ENCODE data around the gene ZC3H4.

The ZC3H4 gene

DNA sequence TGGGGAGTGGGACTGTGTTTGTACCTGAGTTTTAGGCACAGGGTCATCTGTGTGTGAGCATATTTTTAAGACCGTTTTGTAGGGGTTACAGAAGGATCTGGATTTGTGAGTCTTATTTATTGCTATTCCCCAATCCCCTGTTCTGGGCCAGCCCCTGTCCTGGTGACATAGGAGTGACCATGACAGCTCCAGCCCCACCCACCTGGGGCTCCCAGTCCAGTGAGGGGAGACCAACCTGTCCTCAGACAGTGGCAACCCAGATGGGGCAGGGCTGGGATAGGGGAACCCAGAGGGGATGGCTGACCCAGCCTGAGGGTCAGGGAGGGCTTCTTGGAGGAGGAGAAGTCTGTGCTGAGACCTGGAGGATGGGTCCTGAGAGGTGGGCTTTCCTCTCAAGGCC lies 75.8 kb downstream of the ZC3H4 start:
- Histone ChIP-seq H3K27ac (ENCODE audit: insufficient read depth, low read depth, low read length, poor library complexity, severe bottlenecking) (no peak overlapping the region), H3K4me1 (ENCODE audit: control insufficient read depth, insufficient read depth, low read length) (peaks cover 8% of the 10 kb centered on the region), H3K36me3 (ENCODE audit: control insufficient read depth, insufficient read depth, low read length) (no peaks in the 10 kb centered on the region), H3K4me3 (ENCODE audit: insufficient read depth, low read depth, low read length) (no peak overlapping the region), H3K9me3 (ENCODE audit: control insufficient read depth, low read length) (no peaks in the 10 kb centered on the region), H3K27me3 (ENCODE audit: control insufficient read depth, insufficient read depth, low read length, poor library complexity, severe bottlenecking) (no peaks in the 10 kb centered on the region)
- WGBS, 2 experiments, result 87 to 94% methylated on average over 1 of the region's 1 CpG

DNA sequence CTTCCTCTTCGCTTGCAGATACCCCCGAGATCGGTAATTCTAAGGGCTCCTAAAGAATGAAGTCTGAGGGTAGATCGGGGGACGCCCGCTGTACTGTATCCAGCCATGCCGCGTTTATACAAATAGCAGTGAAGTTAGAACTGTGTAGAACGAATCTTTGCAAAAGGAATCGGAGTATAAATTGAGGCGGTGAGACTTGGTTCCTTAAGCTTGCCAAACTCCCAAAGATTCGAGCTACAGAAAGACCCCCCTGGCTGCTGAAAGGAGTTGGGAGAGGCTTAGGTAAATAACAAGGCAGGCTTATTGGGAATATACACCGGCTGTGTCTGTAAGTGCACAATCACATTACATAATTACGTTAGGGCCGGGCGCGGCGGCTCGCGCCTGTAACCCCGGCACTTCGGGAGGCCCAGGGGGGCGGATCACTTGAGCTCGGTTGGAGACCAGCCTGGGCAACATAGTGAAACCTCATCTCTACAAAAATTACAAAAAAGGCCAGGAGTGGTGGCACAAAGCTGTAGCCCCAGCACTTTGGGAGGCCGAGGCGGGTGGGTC lies 77.4 kb downstream of the ZC3H4 start:
- 48 to 54% methylated on average over 26 of the region's 26 CpGs for WGBS, 2 experiments
- Histone ChIP-seq H3K9me3 (ENCODE audit: control insufficient read depth, low read length) (no peaks in the 10 kb centered on the region), H3K4me1 (ENCODE audit: control insufficient read depth, insufficient read depth, low read length) (peaks cover 8% of the 10 kb centered on the region), H3K36me3 (ENCODE audit: control insufficient read depth, insufficient read depth, low read length) (no peaks in the 10 kb centered on the region), H3K27me3 (ENCODE audit: control insufficient read depth, insufficient read depth, low read length, poor library complexity, severe bottlenecking) (peaks cover 4% of the 10 kb centered on the region), H3K4me3 (ENCODE audit: insufficient read depth, low read depth, low read length) (peak overlapping the region; percentile 49), H3K27ac (ENCODE audit: insufficient read depth, low read depth, low read length, poor library complexity, severe bottlenecking) (no peak overlapping the region)

DNA sequence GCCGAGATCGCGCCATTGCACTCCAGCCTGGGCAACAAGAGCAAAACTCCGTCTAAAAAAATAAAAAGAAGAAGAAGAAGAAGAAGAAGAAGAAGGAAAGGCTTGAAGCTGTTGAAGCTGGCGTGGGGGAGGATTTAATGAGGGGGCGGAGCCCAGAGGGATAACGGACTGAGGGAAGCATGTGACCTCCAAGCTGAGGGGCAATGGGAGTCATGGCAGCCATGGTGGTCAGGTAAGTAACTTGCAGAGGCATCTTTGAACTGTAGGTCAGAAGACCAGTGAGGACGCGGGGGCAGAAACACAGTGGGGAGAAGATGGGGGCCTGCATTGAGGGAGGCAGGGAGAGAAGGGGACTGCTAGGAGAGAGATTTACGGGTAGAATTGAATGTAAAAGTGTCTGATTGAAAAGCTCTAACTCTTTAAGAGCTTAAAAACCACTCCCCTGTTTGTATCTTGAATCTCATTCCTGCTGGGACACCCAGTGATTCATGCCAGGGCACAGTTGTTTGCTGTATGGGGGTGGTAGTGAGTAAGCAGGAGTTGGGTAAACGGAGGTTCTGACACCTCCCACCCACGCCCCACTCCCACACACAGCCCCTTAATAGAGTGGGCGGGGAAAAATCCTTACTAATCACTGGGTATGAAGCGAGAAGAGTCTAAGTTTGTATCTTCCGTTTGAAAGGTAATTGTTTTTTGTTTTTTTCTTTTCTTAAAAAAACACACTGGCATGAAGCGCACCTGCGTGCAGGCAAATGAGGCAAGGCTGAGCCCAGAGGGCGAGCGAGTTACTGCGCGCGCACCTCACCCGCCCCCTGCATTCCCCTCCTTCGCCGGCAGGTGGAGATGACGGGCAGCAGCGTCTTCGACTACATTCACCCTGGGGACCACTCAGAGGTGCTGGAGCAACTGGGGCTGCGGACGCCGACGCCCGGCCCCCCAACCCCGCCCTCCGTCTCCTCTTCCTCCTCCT lies 78.2 kb downstream of the ZC3H4 start:
- H3K4me3 ChIP-seq (ENCODE audit: insufficient read depth, low read depth, low read length), result peak overlapping the region; percentile 49
- peaks cover 4% of the 10 kb centered on the region for H3K27me3 ChIP-seq (ENCODE audit: control insufficient read depth, insufficient read depth, low read length, poor library complexity, severe bottlenecking)
- H3K36me3 ChIP-seq (ENCODE audit: control insufficient read depth, insufficient read depth, low read length), result no peaks in the 10 kb centered on the region
- peaks cover 8% of the 10 kb centered on the region for H3K4me1 ChIP-seq (ENCODE audit: control insufficient read depth, insufficient read depth, low read length)
- no peak overlapping the region for H3K27ac ChIP-seq (ENCODE audit: insufficient read depth, low read depth, low read length, poor library complexity, severe bottlenecking)
- 12% methylated on average over 32 to 33 of the region's 35 CpGs for WGBS, 2 experiments
- H3K9me3 ChIP-seq (ENCODE audit: control insufficient read depth, low read length), result no peaks in the 10 kb centered on the region

DNA sequence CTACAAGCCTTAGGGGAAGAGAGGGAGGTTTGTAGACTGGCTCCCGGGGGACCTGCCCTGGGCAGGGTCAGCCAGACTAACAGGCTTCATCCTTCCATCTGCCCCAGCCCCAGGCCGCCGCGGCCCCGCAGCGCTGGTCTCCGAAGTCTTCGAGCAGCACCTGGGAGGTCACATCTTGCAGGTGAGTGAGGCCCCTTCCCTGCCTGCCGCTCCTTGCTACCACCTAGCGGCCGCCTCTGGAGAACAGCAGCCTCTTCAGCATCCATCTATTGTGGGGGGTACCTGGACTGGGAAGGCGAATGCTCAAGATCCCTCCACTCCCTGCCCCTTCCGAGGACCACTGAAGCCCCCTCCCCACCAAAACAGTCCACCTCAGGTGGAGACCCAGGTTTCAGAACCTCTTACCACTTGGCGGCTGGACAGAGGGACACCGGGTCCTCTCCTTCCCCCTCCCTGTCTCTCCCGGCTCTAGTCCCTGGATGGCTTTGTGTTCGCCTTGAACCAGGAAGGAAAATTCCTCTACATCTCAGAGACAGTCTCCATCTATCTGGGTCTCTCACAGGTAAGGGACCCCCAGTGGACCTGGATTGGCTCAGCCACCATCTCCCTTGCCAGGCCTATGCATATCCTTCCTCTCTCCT lies 81.3 kb downstream of the ZC3H4 start:
- Histone ChIP-seq H3K27me3 (ENCODE audit: control insufficient read depth, insufficient read depth, low read length, poor library complexity, severe bottlenecking) (peaks cover 20% of the 10 kb centered on the region), H3K27ac (ENCODE audit: insufficient read depth, low read depth, low read length, poor library complexity, severe bottlenecking) (no peak overlapping the region), H3K4me1 (ENCODE audit: control insufficient read depth, insufficient read depth, low read length) (peaks cover 17% of the 10 kb centered on the region), H3K9me3 (ENCODE audit: control insufficient read depth, low read length) (no peaks in the 10 kb centered on the region), H3K36me3 (ENCODE audit: control insufficient read depth, insufficient read depth, low read length) (no peaks in the 10 kb centered on the region), H3K4me3 (ENCODE audit: insufficient read depth, low read depth, low read length) (no peak overlapping the region)
- 26 to 27% methylated on average over 17 of the region's 17 CpGs for WGBS, 2 experiments

DNA sequence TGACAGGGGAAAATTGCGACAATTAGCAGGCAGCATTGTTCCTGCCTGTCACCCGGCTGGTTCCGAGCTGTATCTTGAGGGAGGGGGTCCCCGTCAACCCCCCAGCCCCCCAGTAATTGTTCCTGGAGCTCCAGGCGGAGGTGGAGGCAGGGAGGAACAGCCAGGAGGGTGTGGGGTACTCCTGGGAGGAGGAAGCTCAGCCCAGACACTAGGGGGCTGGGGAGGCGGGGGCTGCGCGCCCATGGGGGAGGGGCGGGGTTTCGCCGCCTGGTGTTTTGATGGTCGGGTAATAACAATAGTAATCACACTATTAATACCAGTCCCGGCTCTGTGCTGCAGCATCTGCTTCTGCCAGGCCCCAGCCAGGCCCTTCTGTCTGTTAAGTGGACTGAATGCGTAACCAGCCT lies 85.4 kb downstream of the ZC3H4 start:
- 21 to 22% methylated on average over 9 to 14 of the region's 14 CpGs for WGBS, 2 experiments
- Histone ChIP-seq H3K27me3 (ENCODE audit: control insufficient read depth, insufficient read depth, low read length, poor library complexity, severe bottlenecking) (peaks cover 57% of the 10 kb centered on the region), H3K4me3 (ENCODE audit: insufficient read depth, low read depth, low read length) (no peak overlapping the region), H3K36me3 (ENCODE audit: control insufficient read depth, insufficient read depth, low read length) (no peaks in the 10 kb centered on the region), H3K9me3 (ENCODE audit: control insufficient read depth, low read length) (no peaks in the 10 kb centered on the region), H3K27ac (ENCODE audit: insufficient read depth, low read depth, low read length, poor library complexity, severe bottlenecking) (no peak overlapping the region), H3K4me1 (ENCODE audit: control insufficient read depth, insufficient read depth, low read length) (peaks cover 9% of the 10 kb centered on the region)

DNA sequence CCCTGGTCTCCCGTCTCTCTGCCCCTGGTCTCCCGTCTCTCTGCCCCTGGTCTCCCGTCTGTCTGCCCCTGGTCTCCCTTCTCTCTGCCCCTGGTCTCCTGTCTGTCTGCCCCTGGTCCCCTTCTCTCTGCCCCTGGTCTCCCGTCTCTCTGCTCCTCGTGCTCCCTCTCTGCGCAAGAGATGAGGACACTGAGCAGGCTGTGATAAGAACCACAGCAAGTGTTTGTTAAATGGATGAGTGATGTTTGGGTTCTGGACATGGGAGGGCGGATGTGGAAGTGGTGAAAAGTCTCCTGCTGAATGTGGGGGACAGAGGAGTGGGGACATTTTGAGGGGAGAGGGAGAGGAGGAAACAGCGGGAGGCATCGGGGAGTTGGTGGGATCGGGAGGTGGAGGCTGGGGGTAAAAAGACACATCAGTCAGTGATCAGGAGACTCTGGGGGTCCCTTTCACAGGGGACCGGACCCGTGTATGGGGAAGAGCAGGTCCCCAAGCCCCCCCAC lies 85.9 kb downstream of the ZC3H4 start:
- no peak overlapping the region for H3K27ac ChIP-seq (ENCODE audit: insufficient read depth, low read depth, low read length, poor library complexity, severe bottlenecking)
- no peaks in the 10 kb centered on the region for H3K9me3 ChIP-seq (ENCODE audit: control insufficient read depth, low read length)
- WGBS, 2 experiments, result 66 to 68% methylated on average over 10 to 12 of the region's 12 CpGs
- no peaks in the 10 kb centered on the region for H3K36me3 ChIP-seq (ENCODE audit: control insufficient read depth, insufficient read depth, low read length)
- H3K4me3 ChIP-seq (ENCODE audit: insufficient read depth, low read depth, low read length), result no peak overlapping the region
- peaks cover 63% of the 10 kb centered on the region for H3K27me3 ChIP-seq (ENCODE audit: control insufficient read depth, insufficient read depth, low read length, poor library complexity, severe bottlenecking)
- H3K4me1 ChIP-seq (ENCODE audit: control insufficient read depth, insufficient read depth, low read length), result peaks cover 9% of the 10 kb centered on the region

DNA sequence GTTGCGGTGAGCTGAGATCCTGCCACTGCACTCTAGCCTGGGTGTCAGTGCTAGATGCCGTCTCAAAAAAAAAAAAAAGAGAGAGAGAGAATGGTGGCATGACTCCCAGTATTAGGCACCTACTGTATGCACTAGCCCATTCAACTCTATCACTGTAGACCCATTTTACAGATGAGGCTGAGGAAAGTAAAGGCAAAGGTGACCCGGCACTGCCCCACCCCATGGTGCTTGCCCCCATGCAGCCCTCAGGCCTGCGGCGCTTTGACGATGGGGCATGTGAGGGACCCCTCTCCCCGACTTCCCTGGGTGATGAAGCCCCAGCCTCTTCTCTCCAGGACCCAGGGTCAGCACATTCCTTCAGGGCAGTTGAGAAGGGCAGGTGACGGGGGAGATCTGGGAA lies 86.7 kb downstream of the ZC3H4 start:
- Histone ChIP-seq H3K4me1 (ENCODE audit: control insufficient read depth, insufficient read depth, low read length) (peaks cover 9% of the 10 kb centered on the region), H3K27me3 (ENCODE audit: control insufficient read depth, insufficient read depth, low read length, poor library complexity, severe bottlenecking) (peaks cover 68% of the 10 kb centered on the region), H3K36me3 (ENCODE audit: control insufficient read depth, insufficient read depth, low read length) (no peaks in the 10 kb centered on the region), H3K9me3 (ENCODE audit: control insufficient read depth, low read length) (no peaks in the 10 kb centered on the region), H3K27ac (ENCODE audit: insufficient read depth, low read depth, low read length, poor library complexity, severe bottlenecking) (no peak overlapping the region), H3K4me3 (ENCODE audit: insufficient read depth, low read depth, low read length) (no peak overlapping the region)
- 91 to 93% methylated on average over 8 of the region's 8 CpGs for WGBS, 2 experiments

DNA sequence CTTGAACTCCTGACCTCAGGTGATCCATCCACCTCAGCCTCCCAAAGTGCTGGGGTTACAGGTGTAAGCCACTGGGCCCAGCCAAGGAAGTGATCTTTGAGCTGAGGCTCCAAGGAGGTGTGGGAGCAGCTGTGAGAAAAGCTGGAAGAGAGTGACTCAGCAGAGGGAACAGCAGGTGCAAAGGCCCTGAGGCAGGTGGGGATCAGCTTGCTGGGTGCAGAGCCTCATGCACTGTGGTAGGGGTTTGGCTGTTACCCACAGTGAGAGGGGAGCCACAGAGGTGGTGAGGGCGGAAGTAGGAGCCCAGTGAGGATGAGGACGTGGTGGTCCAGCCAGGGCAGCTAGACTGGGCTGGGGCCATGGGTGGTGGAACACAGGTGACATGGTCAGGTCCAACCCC lies 87.4 kb downstream of the ZC3H4 start:
- Histone ChIP-seq H3K27ac (ENCODE audit: insufficient read depth, low read depth, low read length, poor library complexity, severe bottlenecking) (no peak overlapping the region), H3K4me1 (ENCODE audit: control insufficient read depth, insufficient read depth, low read length) (peaks cover 11% of the 10 kb centered on the region), H3K9me3 (ENCODE audit: control insufficient read depth, low read length) (no peaks in the 10 kb centered on the region), H3K36me3 (ENCODE audit: control insufficient read depth, insufficient read depth, low read length) (no peaks in the 10 kb centered on the region), H3K4me3 (ENCODE audit: insufficient read depth, low read depth, low read length) (no peak overlapping the region), H3K27me3 (ENCODE audit: control insufficient read depth, insufficient read depth, low read length, poor library complexity, severe bottlenecking) (peaks cover 73% of the 10 kb centered on the region)
- 88 to 93% methylated on average over 2 of the region's 2 CpGs for WGBS, 2 experiments

DNA sequence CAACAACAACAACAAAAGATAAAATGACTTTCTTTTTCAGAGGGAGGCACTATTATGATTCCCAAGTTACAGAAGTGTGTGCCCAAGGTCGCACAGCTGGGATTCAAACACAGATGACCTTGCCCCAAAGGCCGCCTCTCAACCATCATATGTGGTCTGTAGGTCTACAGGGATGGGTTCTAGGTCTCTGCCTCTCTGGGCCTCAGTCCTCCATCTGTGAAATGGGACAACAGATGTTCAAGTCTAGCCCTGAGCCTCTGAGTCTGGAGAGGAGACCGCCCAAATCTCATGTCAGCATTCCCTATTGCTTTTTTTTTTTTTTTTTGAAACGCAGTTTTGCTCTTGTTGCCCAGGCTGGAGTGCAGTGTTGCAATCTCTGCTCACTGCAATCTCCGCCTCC lies 89.1 kb downstream of the ZC3H4 start:
- 79 to 82% methylated on average over 5 of the region's 5 CpGs for WGBS, 2 experiments
- no peak overlapping the region for H3K27ac ChIP-seq (ENCODE audit: insufficient read depth, low read depth, low read length, poor library complexity, severe bottlenecking)
- no peaks in the 10 kb centered on the region for H3K36me3 ChIP-seq (ENCODE audit: control insufficient read depth, insufficient read depth, low read length)
- peaks cover 89% of the 10 kb centered on the region for H3K27me3 ChIP-seq (ENCODE audit: control insufficient read depth, insufficient read depth, low read length, poor library complexity, severe bottlenecking)
- no peak overlapping the region for H3K4me3 ChIP-seq (ENCODE audit: insufficient read depth, low read depth, low read length)
- no peaks in the 10 kb centered on the region for H3K9me3 ChIP-seq (ENCODE audit: control insufficient read depth, low read length)
- H3K4me1 ChIP-seq (ENCODE audit: control insufficient read depth, insufficient read depth, low read length), result peaks cover 15% of the 10 kb centered on the region

DNA sequence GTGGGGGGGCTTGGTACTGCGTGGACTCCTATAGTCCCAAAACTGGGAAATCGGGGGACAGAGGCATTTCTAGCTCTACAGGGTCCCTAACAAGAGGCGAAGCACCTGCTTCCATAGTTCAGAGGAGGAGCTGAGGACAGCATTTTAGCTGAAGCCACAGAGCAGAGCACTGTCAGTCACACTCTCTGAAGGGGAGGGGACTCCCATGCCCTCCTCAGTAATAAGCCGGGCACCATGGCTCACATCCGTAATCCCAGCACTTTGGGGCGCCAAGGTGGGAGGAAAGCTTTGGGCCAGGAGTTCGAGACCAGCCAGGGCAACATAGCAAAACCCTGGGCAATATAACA lies 90.2 kb downstream of the ZC3H4 start:
- H3K4me1 ChIP-seq (ENCODE audit: control insufficient read depth, insufficient read depth, low read length), result peaks cover 14% of the 10 kb centered on the region
- 38 to 40% methylated on average over 7 of the region's 7 CpGs for WGBS, 2 experiments
- H3K4me3 ChIP-seq (ENCODE audit: insufficient read depth, low read depth, low read length), result no peak overlapping the region
- no peaks in the 10 kb centered on the region for H3K9me3 ChIP-seq (ENCODE audit: control insufficient read depth, low read length)
- H3K27ac ChIP-seq (ENCODE audit: insufficient read depth, low read depth, low read length, poor library complexity, severe bottlenecking), result no peak overlapping the region
- H3K36me3 ChIP-seq (ENCODE audit: control insufficient read depth, insufficient read depth, low read length), result no peaks in the 10 kb centered on the region
- H3K27me3 ChIP-seq (ENCODE audit: control insufficient read depth, insufficient read depth, low read length, poor library complexity, severe bottlenecking), result peaks cover 95% of the 10 kb centered on the region

All from ectodermal cell (in vitro differentiated cells).